GM21529 (cell line): ENCODE results near the gene ABCC12.

Source experiments
- ATAC-seq: cut with Tn5 transposase; IDR thresholded peaks from one replicate; pipeline ENCODE4 v1.9.1; 2021; ENCODE audit not compliant: unreplicated experiment

ABCC12 gene

GRCh38 chr16:48106446-48106845 lies 49.3 kb downstream of the ABCC12 start:
- no peak for ATAC-seq
